Naive thymus-derived CD4-positive, alpha-beta T cell (primary cell): ENCODE data around the gene ATP5PF. TPM values are rescaled to one million over a fixed set of nuclear protein-coding genes. Genes with fewer than 3 reads are reported as not detected.

Experiments
- ATAC-seq: fragments of 150-1000 bp; cut with Tn5 transposase; 2 replicates; pipeline ENCODE4 v1.10.0; 2021; ENCODE audit warnings: mild to moderate bottlenecking, moderate library complexity
- CTCF ChIA-PET: fragments of 350-600 bp; sonication (Branson Sonifier 250); formaldehyde crosslinking; loops from one replicate; lab custom pipeline; 2021; ENCODE audit warnings: antibody characterized with exemption; lab: Charles Lee
- POLR2A ChIA-PET: fragments of 350-600 bp; sonication (Branson Sonifier 250); formaldehyde crosslinking; loops from one replicate; lab custom pipeline; 2021; ENCODE audit warnings: antibody characterized with exemption, inconsistent platforms; lab: Charles Lee
- DNase-seq, 9 donors: peaks; one replicate each; pipeline versions ENCODE4 v3.0.0 to v3.0.0-alpha.2; 2020 to 2022; ENCODE audit warnings: mixed read lengths in 1 of 9
- H3K27ac ChIP-seq: one replicate; pipeline ENCODE4 v1.7.0; 2013; ENCODE audit warnings: mild to moderate bottlenecking, low read depth, low read length, moderate library complexity
- H3K27me3 ChIP-seq, 2 donors: one replicate each; pipeline ENCODE4 v1.7.0; 2013; ENCODE audit warnings: low read length in 2 of 2, mild to moderate bottlenecking in 2 of 2, moderate library complexity in 2 of 2; ENCODE audit not compliant: control insufficient read depth in 2 of 2, insufficient read depth in 2 of 2
- H3K36me3 ChIP-seq, 3 experiments: 1 replicate in 2 of 3; 2 replicates in 1 of 3; pipeline ENCODE4 v1.7.0; 2013; ENCODE audit warnings: low read length in 3 of 3, mild to moderate bottlenecking in 3 of 3, moderate library complexity in 1 of 3; ENCODE audit not compliant: insufficient read depth in 3 of 3, control insufficient read depth in 2 of 3
- H3K4me1 ChIP-seq, 2 donors: one replicate each; pipeline ENCODE4 v1.7.0; 2013; ENCODE audit warnings: low read length in 2 of 2, mild to moderate bottlenecking in 2 of 2, moderate library complexity in 1 of 2; ENCODE audit not compliant: control insufficient read depth in 2 of 2, insufficient read depth in 2 of 2
- H3K4me3 ChIP-seq: 2 replicates; pipeline ENCODE4 v1.7.0; 2013; ENCODE audit warnings: mild to moderate bottlenecking, low read length
- H3K9me3 ChIP-seq, 3 experiments: 1 replicate in 2 of 3; 2 replicates in 1 of 3; pipeline ENCODE4 v1.7.0; 2013; ENCODE audit warnings: low read length in 3 of 3; ENCODE audit not compliant: control insufficient read depth in 2 of 3
- H3K27ac Mint-ChIP-seq, 9 donors: one replicate each; pipeline ENCODE4 v1.8.0; 2020 to 2022; ENCODE audit warnings: mixed read lengths in 9 of 9, mild to moderate bottlenecking in 8 of 9, moderate library complexity in 5 of 9, inconsistent platforms in 2 of 9
- H3K27me3 Mint-ChIP-seq, 5 donors: one replicate each; pipeline ENCODE4 v1.8.0; 2021 to 2022; ENCODE audit warnings: mixed read lengths in 5 of 5, mild to moderate bottlenecking in 1 of 5
- H3K36me3 Mint-ChIP-seq, 5 donors: one replicate each; pipeline ENCODE4 v1.8.0; 2020 to 2022; ENCODE audit warnings: mixed read lengths in 5 of 5, mild to moderate bottlenecking in 3 of 5, inconsistent platforms in 1 of 5
- H3K4me1 Mint-ChIP-seq, 7 donors: one replicate each; pipeline ENCODE4 v1.8.0; 2020 to 2022; ENCODE audit warnings: mixed read lengths in 7 of 7, mild to moderate bottlenecking in 3 of 7, inconsistent platforms in 1 of 7
- H3K4me3 Mint-ChIP-seq, 10 donors: one replicate each; pipeline ENCODE4 v1.8.0; 2020 to 2022; ENCODE audit warnings: mild to moderate bottlenecking in 10 of 10, mixed read lengths in 10 of 10, moderate library complexity in 6 of 10, inconsistent platforms in 2 of 10
- H3K9me3 Mint-ChIP-seq, 11 donors: one replicate each; pipeline ENCODE4 v1.8.0; 2020 to 2022; ENCODE audit warnings: mixed read lengths in 11 of 11, mild to moderate bottlenecking in 4 of 11, inconsistent platforms in 1 of 11, moderate library complexity in 1 of 11
- intact Hi-C, 2 donors: fragments of 100-400 bp; cut with micrococcal nuclease; formaldehyde crosslinking; loops; one replicate each; pipeline ENCODE4 v1.15.1; 2023
- polyA plus RNA-seq, 2 donors: library from polyadenylated mRNA; unstranded; fragments of 300-500 nt; fragmentation: Illumina TruSeq; gene quantifications; one replicate each; pipeline ENCODE4 v1.2.3, GENCODE V29; 2021
- total RNA-seq, 6 experiments: library from RNA in 5 of 6; stranded (reverse) in 5 of 6; gene quantifications; 1 replicate in 5 of 6; 2 replicates in 1 of 6; pipeline ENCODE4 v1.2.3 and lab custom pipeline; 2021 to 2026

ATP5PF gene
- total and polyA plus RNA-seq, 7 experiments from 2014 or later = 39.5 to 380 (median 66.1) TPM

- Mint-ChIP-seq H3K9me3 (no peaks in the 10 kb centered on the region), H3K27me3 (no peaks in the 10 kb centered on the region), H3K36me3 (peaks cover 19 to 75% (median 46%) of the 10 kb centered on the region in 5 donors), H3K4me3 (no peak overlapping the region), H3K4me1 (peaks cover 6 to 42% (median 11%) of the 10 kb centered on the region in 7 donors), H3K27ac (peak overlapping the region in 1 of 9 donors; percentile 16)
- DNase-seq = no peak
- intact Hi-C loops = no loop called here
- no peaks in the 10 kb centered on the region for H3K4me1 ChIP-seq
- H3K9me3 ChIP-seq = no peaks in the 10 kb centered on the region
- H3K4me3 ChIP-seq = no peak overlapping the region
- ChIA-PET CTCF (no interaction called here), POLR2A (no interaction called here)
- no peak for ATAC-seq
- no peaks in the 10 kb centered on the region for H3K27me3 ChIP-seq
- H3K27ac ChIP-seq = no peak overlapping the region
- H3K36me3 ChIP-seq = peaks cover 10 to 64% (median 22%) of the 10 kb centered on the region in 3 experiments
Observed at GRCh38 chr21:25760677-25761076, 26.0 kb upstream of the ATP5PF start.

- no peak overlapping the region for H3K4me3 Mint-ChIP-seq
- ChIA-PET CTCF (no interaction called here), POLR2A (no interaction called here)
- intact Hi-C loops = no loop called here
- Histone ChIP-seq H3K27ac (no peak overlapping the region), H3K9me3 (no peaks in the 10 kb centered on the region), H3K4me1 (no peaks in the 10 kb centered on the region), H3K36me3 (peaks cover 5 to 63% (median 16%) of the 10 kb centered on the region in 3 experiments), H3K27me3 (no peaks in the 10 kb centered on the region), H3K4me3 (no peak overlapping the region)
- H3K27me3 Mint-ChIP-seq = no peaks in the 10 kb centered on the region
- H3K4me1 Mint-ChIP-seq = peaks cover 6 to 47% (median 17%) of the 10 kb centered on the region in 7 donors
- H3K9me3 Mint-ChIP-seq = no peaks in the 10 kb centered on the region
- no peak overlapping the region for H3K27ac Mint-ChIP-seq
- ATAC-seq = no peak
- DNase-seq = no peak
- peaks cover 19 to 72% (median 40%) of the 10 kb centered on the region in 5 donors for H3K36me3 Mint-ChIP-seq
Observed at GRCh38 chr21:25760061-25760460, 25.4 kb upstream of the ATP5PF start.

- no peaks in the 10 kb centered on the region for H3K27me3 ChIP-seq
- H3K36me3 ChIP-seq = peaks cover 3 to 64% (median 13%) of the 10 kb centered on the region in 3 experiments
- no peaks in the 10 kb centered on the region for H3K9me3 ChIP-seq
- Mint-ChIP-seq H3K27me3 (no peaks in the 10 kb centered on the region), H3K36me3 (peaks cover 19 to 72% (median 38%) of the 10 kb centered on the region in 5 donors), H3K4me3 (no peak overlapping the region), H3K27ac (peak overlapping the region in 1 of 9 donors; percentile 19), H3K4me1 (peaks cover 6 to 47% (median 17%) of the 10 kb centered on the region in 7 donors), H3K9me3 (no peaks in the 10 kb centered on the region)
- ChIA-PET POLR2A (no interaction called here), CTCF (no interaction called here)
- no peak for ATAC-seq
- intact Hi-C loops = no loop called here
- H3K4me3 ChIP-seq = no peak overlapping the region
- DNase-seq = no peak
- H3K4me1 ChIP-seq = no peaks in the 10 kb centered on the region
- no peak overlapping the region for H3K27ac ChIP-seq
Observed at GRCh38 chr21:25759573-25759972, 24.9 kb upstream of the ATP5PF start.

- H3K27me3 Mint-ChIP-seq = no peaks in the 10 kb centered on the region
- Histone ChIP-seq H3K4me3 (no peak overlapping the region), H3K27ac (no peak overlapping the region), H3K27me3 (no peaks in the 10 kb centered on the region), H3K9me3 (no peaks in the 10 kb centered on the region), H3K36me3 (peaks cover 3 to 56% (median 26%) of the 10 kb centered on the region in 3 experiments), H3K4me1 (no peaks in the 10 kb centered on the region)
- H3K4me3 Mint-ChIP-seq = no peak overlapping the region
- CTCF ChIA-PET = no interaction called here
- peaks cover 17 to 72% (median 38%) of the 10 kb centered on the region in 5 donors for H3K36me3 Mint-ChIP-seq
- no peak for DNase-seq
- peaks cover 8 to 47% (median 17%) of the 10 kb centered on the region in 7 donors for H3K4me1 Mint-ChIP-seq
- no peaks in the 10 kb centered on the region for H3K9me3 Mint-ChIP-seq
- POLR2A ChIA-PET = no interaction called here
- intact Hi-C loops = loop anchor here in 1 of 2 donors (2.0 kb wide), 1 partner anchor 23 kb away; the partner anchor contains the start of genes ATP5PF and GABPA
- H3K27ac Mint-ChIP-seq = peak overlapping the region in 1 of 9 donors; percentile 8
- no peak for ATAC-seq
Observed at GRCh38 chr21:25757531-25757930, 22.8 kb upstream of the ATP5PF start.

GRCh38 chr21:25756190-25756932 lies 21.7 kb upstream of the ATP5PF start:
- DNase-seq (no peak), ATAC-seq (no peak)
- Histone ChIP-seq H3K4me1 (no peaks in the 10 kb centered on the region), H3K27me3 (no peaks in the 10 kb centered on the region), H3K36me3 (peaks cover 3 to 58% (median 26%) of the 10 kb centered on the region in 3 experiments), H3K4me3 (no peak overlapping the region), H3K9me3 (no peaks in the 10 kb centered on the region), H3K27ac (no peak overlapping the region)
- Mint-ChIP-seq H3K27ac (peak overlapping the region in 4 of 9 donors; percentile 43 to 85 (median 79)), H3K27me3 (no peaks in the 10 kb centered on the region), H3K9me3 (no peaks in the 10 kb centered on the region), H3K4me3 (peak overlapping the region in 4 of 10 donors; percentile 14 to 43 (median 28)), H3K4me1 (peaks cover 9 to 46% (median 17%) of the 10 kb centered on the region in 7 donors), H3K36me3 (peaks cover 19 to 76% (median 41%) of the 10 kb centered on the region in 5 donors)
- POLR2A ChIA-PET = no interaction called here
- CTCF ChIA-PET = no interaction called here
- intact Hi-C loops = loop anchor here in 1 of 2 donors (2.0 kb wide), 1 partner anchor 22 kb away; the partner anchor contains the start of genes ATP5PF and GABPA

GRCh38 chr21:25752416-25752815 lies 17.7 kb upstream of the ATP5PF start:
- DNase-seq (no peak), ATAC-seq (no peak)
- ChIA-PET CTCF (no interaction called here), POLR2A (no interaction called here)
- H3K27ac ChIP-seq = no peak overlapping the region
- H3K36me3 Mint-ChIP-seq = peaks cover 13 to 57% (median 28%) of the 10 kb centered on the region in 5 donors
- peaks cover 0 to 40% (median 26%) of the 10 kb centered on the region in 3 experiments for H3K36me3 ChIP-seq
- no peak overlapping the region for H3K4me3 Mint-ChIP-seq
- no peaks in the 10 kb centered on the region for H3K9me3 ChIP-seq
- intact Hi-C loops = no loop called here
- no peaks in the 10 kb centered on the region for H3K9me3 Mint-ChIP-seq
- H3K4me1 ChIP-seq = no peaks in the 10 kb centered on the region
- H3K27ac Mint-ChIP-seq = peak overlapping the region in 1 of 9 donors; percentile 34
- no peaks in the 10 kb centered on the region for H3K27me3 Mint-ChIP-seq
- peaks cover 12 to 42% (median 30%) of the 10 kb centered on the region in 7 donors for H3K4me1 Mint-ChIP-seq
- H3K4me3 ChIP-seq = no peak overlapping the region
- no peaks in the 10 kb centered on the region for H3K27me3 ChIP-seq
